AG09309 (cell line): ENCODE results near the gene SNAPIN.

Experiments used
- DNase-seq: peaks from one replicate; pipeline ENCODE4 v3.0.0-alpha.2; 2010; ENCODE audit warnings: low read depth
- H3K4me3 ChIP-seq: 2 replicates; pipeline ENCODE4 v1.5.1; 2011; ENCODE audit warnings: mild to moderate bottlenecking, low read depth, low read length, moderate library complexity; ENCODE audit not compliant: control insufficient read depth
- CTCF ChIP-seq: IDR thresholded peaks from 2 replicates; pipeline ENCODE4 v1.5.1; 2011; ENCODE audit warnings: mild to moderate bottlenecking, low read depth, low read length, inconsistent platforms; ENCODE audit not compliant: insufficient read depth, control insufficient read depth; ENCODE audit errors: missing control alignments

SNAPIN gene

GRCh38 chr1:153658400-153659174 is at the start of gene SNAPIN:
TSS of gene SNAPIN (plus strand) at chr1:153658703. CDS start at chr1:153658744, 41 bp downstream.
- peak; percentile 4 for TF ChIP-seq CTCF
- no peak for DNase-seq
- H3K4me3 ChIP-seq, result peak within 1 kb of the TSS; percentile 96

GRCh38 chr1:153608742-153609584 is 49.5 kb upstream of the SNAPIN start:
- TF ChIP-seq CTCF, result no peak
- H3K4me3 ChIP-seq, result peak overlapping the region; percentile 35
- peak; percentile 69 for DNase-seq

GRCh38 chr1:153609585-153609907 is 49.0 kb upstream of the SNAPIN start:
- TF ChIP-seq CTCF, result no peak
- peak overlapping the region; percentile 3 for H3K4me3 ChIP-seq
- DNase-seq, result no peak

- DNase-seq, result no peak
- TF ChIP-seq CTCF, result no peak
- H3K4me3 ChIP-seq, result peak overlapping the region; percentile 69
Observed at GRCh38 chr1:153610334-153610733, 48.2 kb upstream of the SNAPIN start.

- H3K4me3 ChIP-seq, result peak overlapping the region; percentile 69
- no peak for DNase-seq
- no peak for TF ChIP-seq CTCF
Observed at GRCh38 chr1:153610811-153611301, 47.6 kb upstream of the SNAPIN start.

- H3K4me3 ChIP-seq, result peak overlapping the region; percentile 69
- no peak for TF ChIP-seq CTCF
- no peak for DNase-seq
Observed at GRCh38 chr1:153611356-153611755, 47.1 kb upstream of the SNAPIN start.
